Thyroid gland (tissue), 4 donors: ENCODE data around the gene HIPK2. TPM values are rescaled to one million over a fixed set of nuclear protein-coding genes. Genes with fewer than 3 reads are reported as not detected.

Experiments used
- DNase-seq, 2 donors: peaks; one replicate each; pipeline ENCODE4 v3.0.0-alpha.2; 2019
- H3K27ac ChIP-seq, 3 donors: fragments of 200-600 bp; sonication (generic); 1 replicate in 2 of 3; 2 replicates in 1 of 3; pipeline ENCODE4 v1.5.1; 2016 to 2019; ENCODE audit warnings: mild to moderate bottlenecking in 1 of 3, moderate library complexity in 1 of 3
- H3K27me3 ChIP-seq: fragments of 200-600 bp; sonication (generic); one replicate; pipeline ENCODE4 v1.5.1; 2019
- H3K36me3 ChIP-seq, 2 donors: fragments of 200-600 bp; sonication (generic); one replicate each; pipeline ENCODE4 v1.5.1; 2016 to 2019
- H3K4me1 ChIP-seq, 2 donors: fragments of 200-600 bp; sonication (generic); one replicate each; pipeline ENCODE4 v1.5.1; 2017 to 2019
- H3K4me3 ChIP-seq, 3 donors: fragments of 200-600 bp; sonication (generic); replicated peaks in 1 of 3; 1 replicate in 2 of 3; 2 replicates in 1 of 3; pipeline ENCODE4 v1.5.1; 2016; ENCODE audit warnings: mild to moderate bottlenecking in 1 of 3
- H3K9me3 ChIP-seq: fragments of 200-600 bp; sonication (generic); one replicate; pipeline ENCODE4 v1.5.1; 2017
- CTCF ChIP-seq, 6 experiments: fragments of 200-600 bp in 3 of 6; fragments of 450-650 bp in 3 of 6; sonication (generic) in 3 of 6; IDR thresholded peaks; one replicate each; pipeline ENCODE4 v1.5.1; 2016 to 2019; ENCODE audit warnings: antibody characterized with exemption in 6 of 6, mild to moderate bottlenecking in 2 of 6, inconsistent platforms in 1 of 6, moderate library complexity in 1 of 6
- POLR2A ChIP-seq, 2 donors: fragments of 450-650 bp; IDR thresholded peaks; one replicate each; pipeline ENCODE4 v1.6.1; 2017; ENCODE audit warnings: antibody characterized with exemption in 2 of 2, mild to moderate bottlenecking in 2 of 2, moderate library complexity in 1 of 2
- WGBS, 2 donors: methylation state at CpG; one replicate each; pipeline ENCODE4 v1.1.5; 2017; 5-methylcytosine and 5-hydroxymethylcytosine counted together
- intact Hi-C: fragments of 100-400 bp; cut with DNase I; formaldehyde crosslinking; loops from one replicate; pipeline ENCODE4 v1.15.1; 2023
- total RNA-seq, 4 donors: library from RNA; depleted of rRNA; stranded (reverse); fragments of >200 nt; gene quantifications; one replicate each; pipeline ENCODE4 v1.2.3, GENCODE V29; 2016

The HIPK2 gene
- total RNA-seq, 4 donors from 2014 or later = 31.3 to 58.5 (median 41.0) TPM

- intact Hi-C loops = no loop called here
- 84 to 93% methylated on average over 15 of the region's 18 CpGs for WGBS, 2 donors
These were observed 77.9 kb downstream of the HIPK2 start for GRCh38 chr7:139699640-139700504.

GRCh38 chr7:139698844-139699243 lies 79.0 kb downstream of the HIPK2 start:
- Histone ChIP-seq H3K27ac (no peak overlapping the region), H3K27me3 (no peaks in the 10 kb centered on the region), H3K4me1 (peaks cover 8 to 15% of the 10 kb centered on the region in 2 donors), H3K9me3 (no peaks in the 10 kb centered on the region), H3K36me3 (no peaks in the 10 kb centered on the region), H3K4me3 (no peak overlapping the region)
- no peak for DNase-seq
- 91% methylated on average over 13 of the region's 13 CpGs for WGBS, 2 donors
- intact Hi-C loops = no loop called here
- TF ChIP-seq POLR2A (IDR thresholded peaks at IDR 0.05) = no peak
- TF ChIP-seq CTCF (IDR thresholded peaks at IDR 0.05) = no peak

More at GRCh38 chr7:139699640-139700504, 77.9 kb downstream of the HIPK2 start:
- H3K9me3 ChIP-seq = no peaks in the 10 kb centered on the region
- no peak overlapping the region for H3K4me3 ChIP-seq
- no peaks in the 10 kb centered on the region for H3K27me3 ChIP-seq
- no peak for DNase-seq
- no peaks in the 10 kb centered on the region for H3K36me3 ChIP-seq
- no peak for TF ChIP-seq CTCF (IDR thresholded peaks at IDR 0.05)
- TF ChIP-seq POLR2A (IDR thresholded peaks at IDR 0.05) = no peak
- H3K27ac ChIP-seq = no peak overlapping the region
- H3K4me1 ChIP-seq = peaks cover 8 to 11% of the 10 kb centered on the region in 2 donors

GRCh38 chr7:139698278-139698677 lies 79.5 kb downstream of the HIPK2 start:
- Histone ChIP-seq H3K27ac (no peak overlapping the region), H3K36me3 (no peaks in the 10 kb centered on the region), H3K27me3 (no peaks in the 10 kb centered on the region), H3K4me1 (peaks cover 8 to 15% of the 10 kb centered on the region in 2 donors), H3K4me3 (no peak overlapping the region), H3K9me3 (no peaks in the 10 kb centered on the region)
- TF ChIP-seq POLR2A (IDR thresholded peaks at IDR 0.05) (no peak), CTCF (IDR thresholded peaks at IDR 0.05) (no peak)
- intact Hi-C loops = no loop called here
- 97% methylated on average over 9 of the region's 9 CpGs for WGBS, 2 donors
- DNase-seq = no peak

- H3K4me1 ChIP-seq = peaks cover 3 to 9% of the 10 kb centered on the region in 2 donors
- TF ChIP-seq POLR2A (IDR thresholded peaks at IDR 0.05) (no peak), CTCF (IDR thresholded peaks at IDR 0.05) (no peak)
- no peak for DNase-seq
- H3K27ac ChIP-seq = no peak overlapping the region
- 91 to 94% methylated on average over 10 of the region's 10 CpGs for WGBS, 2 donors
- no peaks in the 10 kb centered on the region for H3K27me3 ChIP-seq
- no peaks in the 10 kb centered on the region for H3K9me3 ChIP-seq
- intact Hi-C loops = no loop called here
- no peaks in the 10 kb centered on the region for H3K36me3 ChIP-seq
- no peak overlapping the region for H3K4me3 ChIP-seq
These were observed 80.7 kb downstream of the HIPK2 start for GRCh38 chr7:139697056-139697455.

GRCh38 chr7:139696552-139696951 lies 81.2 kb downstream of the HIPK2 start:
- no peaks in the 10 kb centered on the region for H3K9me3 ChIP-seq
- DNase-seq = no peak
- TF ChIP-seq POLR2A (IDR thresholded peaks at IDR 0.05) = no peak
- TF ChIP-seq CTCF (IDR thresholded peaks at IDR 0.05) = no peak
- H3K36me3 ChIP-seq = no peaks in the 10 kb centered on the region
- H3K4me1 ChIP-seq = peaks cover 2 to 8% of the 10 kb centered on the region in 2 donors
- H3K4me3 ChIP-seq = no peak overlapping the region
- no peaks in the 10 kb centered on the region for H3K27me3 ChIP-seq
- intact Hi-C loops = no loop called here
- no peak overlapping the region for H3K27ac ChIP-seq
- 84 to 89% methylated on average over 4 of the region's 4 CpGs for WGBS, 2 donors
